ENCODE measurements around the gene ZFYVE28.
"Not testable (repeated sequence)": the region's sequence is repeated elsewhere in the genome, so short reads cannot be mapped to it uniquely, and the experiment has no call there.

Gene ZFYVE28

DNA sequence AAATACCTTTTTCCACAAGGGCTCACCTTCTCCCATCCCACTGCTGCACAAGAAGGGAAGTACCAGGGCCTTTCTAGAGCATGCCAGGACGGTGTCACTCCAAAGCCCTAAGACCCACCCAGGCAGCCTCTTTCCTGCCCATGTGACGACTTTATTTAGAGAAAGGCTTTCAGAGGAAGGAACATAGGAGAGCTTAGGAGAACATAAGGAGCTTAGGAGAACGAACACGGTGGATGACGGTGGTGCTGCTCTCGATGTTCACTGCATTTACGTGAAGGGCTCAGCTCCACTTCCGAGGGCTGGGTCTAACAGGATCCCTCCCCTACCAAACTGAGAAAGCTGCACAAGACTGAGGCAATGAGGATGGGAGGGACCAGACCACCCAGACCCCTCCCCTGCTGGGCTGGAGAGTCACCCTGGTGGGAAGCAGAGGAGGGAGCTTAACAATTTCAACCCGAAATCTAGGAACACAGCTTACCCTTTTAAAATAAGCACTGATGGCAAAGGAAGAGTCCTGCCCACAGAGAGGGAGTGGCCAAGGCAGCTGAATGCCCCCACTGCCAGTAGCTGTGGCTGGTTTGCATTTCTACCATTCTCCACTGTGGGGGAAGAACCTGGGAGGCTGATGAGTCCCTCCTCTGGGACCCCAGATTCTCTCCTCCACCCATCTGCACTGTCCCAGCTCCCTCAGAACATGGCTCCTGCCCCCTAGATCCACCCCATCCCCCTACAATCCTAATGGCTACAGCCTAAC is 29.8 kb downstream of the ZFYVE28 start:
- DNase-seq (no peak), ATAC-seq (replicated peaks) (no peak)
- Mint-ChIP-seq H3K27me3 (peaks cover 50 to 84% of the 10 kb centered on the region in 2 donors), H3K27ac (no peak overlapping the region), H3K4me1 (peaks cover 12 to 25% of the 10 kb centered on the region in 2 donors), H3K9me3 (peaks cover 0 to under 1% of the 10 kb centered on the region in 2 donors), H3K36me3 (no peaks in the 10 kb centered on the region), H3K4me3 (no peak overlapping the region)

DNA sequence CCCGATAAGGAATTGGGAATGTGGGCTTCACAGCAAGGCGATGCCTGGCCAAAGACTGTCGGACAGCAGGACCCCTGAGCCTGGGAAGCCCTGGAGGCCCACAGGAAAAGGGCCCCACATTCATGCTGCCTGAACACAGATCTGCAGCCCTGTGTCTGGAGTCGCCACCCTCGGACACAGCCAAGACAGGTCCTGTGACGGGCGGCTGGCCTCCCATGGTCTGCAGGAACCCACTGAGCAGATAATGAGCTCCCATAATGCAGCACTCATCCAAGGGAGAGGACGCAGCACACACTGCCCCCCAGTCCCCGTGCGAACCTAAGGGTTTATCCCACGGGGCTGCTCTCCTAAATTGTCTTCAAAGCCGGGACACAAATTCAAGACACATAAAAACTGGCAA is 30.6 kb downstream of the ZFYVE28 start:
- H3K27me3 Mint-ChIP-seq: peaks cover 42 to 76% of the 10 kb centered on the region in 2 donors
- peaks cover 4 to 5% of the 10 kb centered on the region in 2 donors for H3K9me3 Mint-ChIP-seq
- peaks cover 15 to 25% of the 10 kb centered on the region in 2 donors for H3K4me1 Mint-ChIP-seq
- H3K36me3 Mint-ChIP-seq: no peaks in the 10 kb centered on the region
- no peak for ATAC-seq (replicated peaks)
- H3K4me3 Mint-ChIP-seq: no peak overlapping the region
- no peak for DNase-seq
- H3K27ac Mint-ChIP-seq: no peak overlapping the region

DNA sequence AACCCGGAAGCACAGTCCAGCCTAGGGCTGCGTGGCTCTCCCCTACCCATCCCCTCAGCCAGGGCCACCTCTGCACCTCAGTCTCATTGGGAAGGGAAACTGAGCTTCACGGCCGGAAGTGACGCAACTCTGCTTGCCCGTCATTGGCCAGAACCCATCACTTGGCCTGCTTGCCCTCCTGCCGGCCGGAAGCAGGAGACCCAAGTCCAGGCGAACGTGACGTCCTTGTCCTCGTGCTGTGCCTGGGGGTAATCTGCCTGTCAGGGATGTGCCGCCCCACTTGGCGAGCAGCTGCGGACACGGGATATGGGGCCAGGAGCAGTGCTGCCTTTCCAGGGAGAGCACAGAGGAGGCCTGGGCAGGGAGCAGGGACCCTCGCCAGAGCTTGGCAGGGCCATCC is 31.2 kb downstream of the ZFYVE28 start:
- no peak overlapping the region for H3K4me3 Mint-ChIP-seq
- DNase-seq: no peak
- ATAC-seq (replicated peaks): no peak
- peaks cover 0 to 4% of the 10 kb centered on the region in 2 donors for H3K36me3 Mint-ChIP-seq
- peak overlapping the region; percentile 9 for H3K27ac Mint-ChIP-seq
- H3K27me3 Mint-ChIP-seq: peaks cover 39 to 71% of the 10 kb centered on the region in 2 donors
- H3K4me1 Mint-ChIP-seq: peaks cover 19 to 31% of the 10 kb centered on the region in 2 donors
- H3K9me3 Mint-ChIP-seq: peaks cover 4 to 9% of the 10 kb centered on the region in 2 donors

DNA sequence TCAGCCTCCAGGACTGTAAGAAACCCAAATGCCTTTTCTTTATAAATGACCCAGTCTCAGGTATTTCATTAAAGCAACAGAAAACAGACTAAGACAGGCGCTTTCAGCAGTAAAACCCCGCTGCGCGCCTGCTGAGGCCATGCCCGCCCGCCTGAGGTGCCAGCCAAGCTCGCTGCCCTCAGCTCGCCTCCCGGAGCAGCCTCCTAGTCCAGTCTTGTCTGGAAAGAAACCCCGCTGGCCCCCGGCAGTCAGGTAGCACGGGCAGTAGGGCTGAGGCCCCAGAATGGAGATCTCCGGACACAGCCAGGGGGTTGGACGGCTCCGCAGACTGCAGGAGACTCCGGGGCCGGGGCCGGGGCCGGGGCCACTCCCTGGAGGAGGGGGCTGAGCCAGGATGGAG is 31.7 kb downstream of the ZFYVE28 start:
- Mint-ChIP-seq H3K9me3 (peaks cover 4 to 9% of the 10 kb centered on the region in 2 donors), H3K4me1 (peaks cover 19 to 30% of the 10 kb centered on the region in 2 donors), H3K36me3 (peaks cover 0 to 4% of the 10 kb centered on the region in 2 donors), H3K27me3 (peaks cover 36 to 66% of the 10 kb centered on the region in 2 donors), H3K27ac (no peak overlapping the region), H3K4me3 (no peak overlapping the region)
- no peak for ATAC-seq (replicated peaks)
- DNase-seq: no peak

DNA sequence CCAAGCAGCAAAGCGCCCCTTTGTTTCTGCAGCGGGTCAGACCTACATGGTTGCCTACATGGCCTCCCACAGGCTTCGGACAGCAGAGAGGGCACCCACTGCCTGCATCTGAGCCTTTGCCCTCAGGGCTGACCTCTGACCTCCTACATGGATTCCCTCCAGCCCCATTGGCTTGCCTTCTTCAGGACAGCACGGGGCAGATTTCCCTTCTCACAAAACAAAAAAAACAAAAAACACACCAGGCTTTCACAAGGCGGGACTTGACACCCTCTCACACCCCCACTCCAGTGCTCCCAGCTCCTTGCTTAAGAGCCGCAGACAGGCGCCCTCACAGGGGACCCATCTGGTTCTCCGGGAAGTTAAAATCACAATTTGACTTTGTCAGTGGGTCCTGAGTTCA is 32.9 kb downstream of the ZFYVE28 start:
- ATAC-seq (replicated peaks) (no peak), DNase-seq (no peak)
- Mint-ChIP-seq H3K36me3 (peaks cover 5 to 9% of the 10 kb centered on the region in 2 donors), H3K27me3 (peaks cover 31 to 54% of the 10 kb centered on the region in 2 donors), H3K27ac (no peak overlapping the region), H3K4me3 (no peak overlapping the region), H3K4me1 (peaks cover 14 to 20% of the 10 kb centered on the region in 2 donors), H3K9me3 (peaks cover 8 to 9% of the 10 kb centered on the region in 2 donors)

DNA sequence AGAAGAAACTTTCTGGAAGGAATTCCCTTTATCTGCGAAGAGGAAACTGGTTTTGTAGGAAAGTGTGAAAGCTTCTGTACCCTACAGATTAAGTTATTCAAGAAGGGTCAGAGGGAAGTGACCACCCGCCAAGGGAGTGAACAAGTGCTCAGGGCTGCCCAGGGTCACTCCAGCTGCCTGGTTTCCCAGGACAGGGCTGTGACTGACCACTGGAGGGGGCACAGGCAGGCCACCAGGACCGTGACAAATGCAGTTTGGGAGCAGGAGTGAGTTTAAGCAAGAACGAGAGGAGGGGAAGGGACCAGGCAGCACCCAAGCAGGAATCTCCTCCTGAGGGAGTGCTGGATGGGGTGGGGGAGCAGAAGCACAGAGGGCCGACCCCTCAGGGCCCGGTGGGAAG is 34.2 kb downstream of the ZFYVE28 start:
- peaks cover 14 to 20% of the 10 kb centered on the region in 2 donors for H3K4me1 Mint-ChIP-seq
- H3K27ac Mint-ChIP-seq: peak overlapping the region; percentile 37
- ATAC-seq (replicated peaks) (no peak), DNase-seq (no peak)
- H3K9me3 Mint-ChIP-seq: peaks cover 8 to 9% of the 10 kb centered on the region in 2 donors
- H3K4me3 Mint-ChIP-seq: no peak overlapping the region
- peaks cover 23 to 41% of the 10 kb centered on the region in 2 donors for H3K27me3 Mint-ChIP-seq
- H3K36me3 Mint-ChIP-seq: peaks cover 5 to 10% of the 10 kb centered on the region in 2 donors

DNA sequence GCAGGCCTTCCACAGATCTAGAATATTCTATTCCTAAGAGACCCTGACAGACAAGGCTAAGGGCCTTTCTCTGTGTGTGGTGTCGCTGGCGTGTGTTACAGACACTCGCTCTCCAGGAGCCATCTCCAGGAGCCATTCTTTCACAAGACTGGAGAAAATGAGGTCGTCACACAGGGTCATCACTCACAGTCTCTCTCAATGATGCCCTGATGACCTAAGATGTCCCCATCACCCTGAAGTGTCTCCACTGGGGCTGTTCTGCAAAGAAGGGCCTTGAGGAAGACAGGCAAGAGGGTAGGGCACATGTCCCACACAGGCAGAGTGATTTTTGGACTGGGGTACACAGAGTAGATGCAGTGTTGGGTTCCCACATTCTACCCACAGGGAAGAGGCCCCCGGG is 34.7 kb downstream of the ZFYVE28 start:
- H3K27me3 Mint-ChIP-seq: peaks cover 21 to 38% of the 10 kb centered on the region in 2 donors
- no peak overlapping the region for H3K4me3 Mint-ChIP-seq
- ATAC-seq (replicated peaks) (no peak), DNase-seq (no peak)
- H3K27ac Mint-ChIP-seq: peak overlapping the region; percentile 20
- peaks cover 5 to 10% of the 10 kb centered on the region in 2 donors for H3K36me3 Mint-ChIP-seq
- H3K4me1 Mint-ChIP-seq: peaks cover 14 to 20% of the 10 kb centered on the region in 2 donors
- H3K9me3 Mint-ChIP-seq: peaks cover 8 to 9% of the 10 kb centered on the region in 2 donors

DNA sequence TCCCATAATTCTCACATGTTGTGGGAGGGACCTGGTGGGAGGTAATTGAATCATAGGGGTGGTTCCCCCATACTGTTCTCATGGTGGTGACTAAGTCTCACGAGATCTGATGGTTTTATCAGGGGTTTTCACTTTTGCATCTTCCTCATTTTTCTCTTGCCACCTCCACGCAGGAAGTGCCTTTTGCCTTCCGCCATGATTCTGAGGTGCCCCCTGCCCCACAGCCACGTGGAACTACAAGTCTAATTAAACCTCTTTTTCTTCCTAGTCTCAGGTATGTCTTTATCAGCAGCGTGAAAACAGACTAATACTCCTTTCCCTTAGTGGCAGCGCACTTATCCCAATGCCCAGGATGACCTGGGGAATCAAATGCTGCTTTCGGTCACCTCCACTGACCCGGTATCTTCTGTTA is 35.2 kb downstream of the ZFYVE28 start:
- H3K27ac Mint-ChIP-seq: peak overlapping the region; percentile 20
- ATAC-seq (replicated peaks): peak; percentile 19 to 45
- not testable (repeated sequence) for DNase-seq, H3K36me3 Mint-ChIP-seq, H3K9me3 Mint-ChIP-seq, H3K4me3 Mint-ChIP-seq
- H3K4me1 Mint-ChIP-seq: peaks cover 14 to 20% of the 10 kb centered on the region in 2 donors
- H3K27me3 Mint-ChIP-seq: peaks cover 21 to 38% of the 10 kb centered on the region in 2 donors

DNA sequence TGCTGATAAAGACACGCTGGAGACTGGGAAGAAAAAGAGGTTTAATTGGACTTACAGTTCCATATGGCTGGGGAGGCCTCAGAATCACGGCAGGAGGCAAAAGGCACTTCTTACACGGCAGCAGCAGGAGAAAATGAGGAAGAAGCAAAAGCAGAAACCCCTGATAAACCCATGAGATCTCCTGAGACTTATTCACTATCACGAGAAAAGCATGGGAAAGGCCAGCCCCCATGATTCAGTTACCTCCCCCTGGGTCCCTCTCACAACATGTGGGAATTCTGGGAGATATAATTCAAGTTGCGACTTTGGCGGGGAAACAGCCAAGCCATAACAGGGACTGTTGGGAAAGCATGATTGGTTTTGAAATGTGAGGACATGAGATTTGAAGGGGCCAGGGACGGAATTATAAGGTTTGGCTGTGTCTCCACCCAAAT is 35.7 kb downstream of the ZFYVE28 start:
- H3K4me3 Mint-ChIP-seq: peak overlapping the region; percentile 0 to 54
- not testable (repeated sequence) for ATAC-seq (replicated peaks); H3K9me3 Mint-ChIP-seq; H3K36me3 Mint-ChIP-seq; DNase-seq
- H3K4me1 Mint-ChIP-seq: peaks cover 14 to 20% of the 10 kb centered on the region in 2 donors
- peak overlapping the region; percentile 52 for H3K27ac Mint-ChIP-seq
- H3K27me3 Mint-ChIP-seq: peaks cover 20 to 35% of the 10 kb centered on the region in 2 donors

DNA sequence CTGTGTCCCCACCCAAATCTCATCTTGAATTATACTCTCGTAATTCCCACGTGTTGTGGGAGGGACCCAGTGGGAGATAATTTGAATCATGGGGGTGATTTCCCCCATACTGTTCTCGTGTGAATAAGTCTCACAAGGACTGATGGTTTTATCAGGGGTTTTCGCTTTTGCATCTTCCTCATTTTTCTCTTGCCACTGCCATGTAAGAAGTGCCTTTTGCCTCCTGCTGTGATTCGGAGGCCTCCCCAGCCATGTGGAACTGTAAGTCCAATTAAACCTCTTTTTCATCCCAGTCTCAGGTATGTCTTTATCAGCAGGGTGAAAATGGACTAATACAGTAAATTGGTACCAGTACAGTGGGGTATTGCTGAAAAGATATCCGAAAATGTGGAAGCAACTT is 37.9 kb downstream of the ZFYVE28 start:
- ATAC-seq (replicated peaks); DNase-seq; H3K27ac Mint-ChIP-seq; H3K9me3 Mint-ChIP-seq; H3K4me3 Mint-ChIP-seq; H3K36me3 Mint-ChIP-seq: not testable (repeated sequence)
- H3K4me1 Mint-ChIP-seq: peaks cover 14 to 20% of the 10 kb centered on the region in 2 donors
- peaks cover 23 to 30% of the 10 kb centered on the region in 2 donors for H3K27me3 Mint-ChIP-seq

DNA sequence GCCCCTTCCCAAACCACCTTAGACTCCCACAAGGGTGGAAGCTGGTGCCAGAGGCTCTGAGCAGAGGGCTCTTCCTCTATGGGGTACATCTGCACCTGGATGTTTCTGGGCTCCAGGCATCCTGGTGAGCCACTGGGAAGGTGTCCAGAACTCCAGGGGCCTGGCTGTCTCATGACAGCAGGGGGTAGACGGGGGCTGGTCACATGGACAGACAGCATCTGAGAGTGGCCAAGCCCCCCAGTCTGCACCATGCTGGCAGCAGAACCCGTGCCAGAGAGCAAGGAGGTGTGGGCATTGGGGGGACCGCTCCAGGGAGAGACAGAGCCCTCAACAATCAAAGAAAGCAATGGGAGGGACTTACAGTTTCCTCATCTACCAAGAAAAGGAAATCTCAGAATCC is 39.5 kb downstream of the ZFYVE28 start:
- H3K36me3 Mint-ChIP-seq: peaks cover 6 to 11% of the 10 kb centered on the region in 2 donors

DNA sequence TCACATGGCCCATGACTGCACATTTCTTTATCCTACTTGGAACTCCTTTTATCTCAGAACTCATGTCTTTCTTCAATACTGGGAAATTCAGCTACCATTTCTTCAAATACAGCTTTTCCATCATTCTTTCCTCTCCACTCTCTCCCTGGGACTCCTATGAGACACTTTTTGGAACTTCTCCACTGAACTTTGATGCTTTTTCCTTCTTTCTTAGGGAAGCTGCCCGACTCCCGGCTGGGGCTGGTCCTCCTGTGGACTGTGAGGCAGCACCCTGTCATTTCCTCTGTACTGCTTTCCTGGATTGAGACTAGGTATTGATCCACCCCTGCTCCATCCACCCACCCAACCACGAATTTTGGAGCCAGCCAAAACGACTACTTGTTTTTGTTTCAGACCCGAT is 40.0 kb downstream of the ZFYVE28 start:
- Mint-ChIP-seq H3K27me3 (peaks cover 19 to 28% of the 10 kb centered on the region in 2 donors), H3K4me3 (no peak overlapping the region), H3K36me3 (peaks cover 8 to 14% of the 10 kb centered on the region in 2 donors), H3K27ac (no peak overlapping the region), H3K9me3 (peaks cover 10 to 11% of the 10 kb centered on the region in 2 donors), H3K4me1 (peaks cover 8 to 11% of the 10 kb centered on the region in 2 donors)
- ATAC-seq (replicated peaks) (no peak), DNase-seq (no peak)

More for the DNA sequence above, 39.5 kb downstream of the ZFYVE28 start:
- no peak for ATAC-seq (replicated peaks)
- Mint-ChIP-seq H3K27me3 (peaks cover 17 to 25% of the 10 kb centered on the region in 2 donors), H3K9me3 (peaks cover 10% of the 10 kb centered on the region in 2 donors), H3K4me3 (no peak overlapping the region), H3K4me1 (peaks cover 12 to 16% of the 10 kb centered on the region in 2 donors), H3K27ac (no peak overlapping the region)
- no peak for DNase-seq

DNA sequence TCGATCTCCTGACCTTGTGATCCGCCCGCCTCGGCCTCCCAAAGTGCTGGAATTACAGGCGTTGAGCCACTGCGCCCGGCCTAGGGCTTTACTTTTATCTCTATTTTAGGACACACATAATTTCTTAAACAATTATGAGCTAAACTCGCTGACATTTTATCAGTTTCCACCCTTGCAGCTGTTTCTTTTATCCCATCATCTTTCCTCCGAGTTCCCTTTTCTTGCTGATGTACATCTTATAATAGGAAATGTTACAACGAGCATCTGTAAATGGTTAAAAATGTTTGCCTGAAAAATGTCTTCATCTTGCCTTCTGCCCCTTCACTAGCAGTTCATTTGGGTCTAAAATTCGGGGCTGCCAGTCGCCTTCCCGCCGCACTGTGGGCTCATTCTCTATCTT is 41.2 kb downstream of the ZFYVE28 start:
- H3K4me1 Mint-ChIP-seq: no peaks in the 10 kb centered on the region
- H3K36me3 Mint-ChIP-seq: peaks cover 8 to 10% of the 10 kb centered on the region in 2 donors
- ATAC-seq (replicated peaks) (no peak), DNase-seq (no peak)
- peaks cover 4 to 7% of the 10 kb centered on the region in 2 donors for H3K9me3 Mint-ChIP-seq
- H3K27ac Mint-ChIP-seq: no peak overlapping the region
- H3K27me3 Mint-ChIP-seq: peaks cover 19 to 28% of the 10 kb centered on the region in 2 donors
- no peak overlapping the region for H3K4me3 Mint-ChIP-seq

DNA sequence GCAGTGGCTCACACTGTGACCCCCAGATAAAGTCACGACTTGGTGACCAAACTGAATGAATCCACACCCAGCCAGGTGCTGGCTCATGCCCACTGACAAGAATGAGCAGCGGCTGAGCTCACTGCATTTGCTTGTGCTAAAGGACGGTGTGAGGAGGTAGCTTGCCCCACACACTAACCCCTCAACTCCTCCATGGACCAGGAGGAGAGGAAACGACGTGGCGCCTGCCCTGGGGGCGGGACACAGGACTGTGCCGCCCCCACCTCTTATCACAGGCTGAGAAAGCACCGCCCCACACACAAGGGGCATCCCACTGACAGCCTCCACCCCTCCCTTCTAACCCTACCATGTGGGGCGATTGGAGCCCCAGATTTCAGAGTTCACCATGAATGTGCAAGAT is 43.0 kb downstream of the ZFYVE28 start:
- Mint-ChIP-seq H3K27me3 (peaks cover 19 to 39% of the 10 kb centered on the region in 2 donors), H3K4me3 (no peak overlapping the region), H3K27ac (no peak overlapping the region), H3K4me1 (no peaks in the 10 kb centered on the region), H3K9me3 (peaks cover 3 to 4% of the 10 kb centered on the region in 2 donors), H3K36me3 (peaks cover 3 to 4% of the 10 kb centered on the region in 2 donors)
- no peak for ATAC-seq (replicated peaks)
- DNase-seq: no peak

DNA sequence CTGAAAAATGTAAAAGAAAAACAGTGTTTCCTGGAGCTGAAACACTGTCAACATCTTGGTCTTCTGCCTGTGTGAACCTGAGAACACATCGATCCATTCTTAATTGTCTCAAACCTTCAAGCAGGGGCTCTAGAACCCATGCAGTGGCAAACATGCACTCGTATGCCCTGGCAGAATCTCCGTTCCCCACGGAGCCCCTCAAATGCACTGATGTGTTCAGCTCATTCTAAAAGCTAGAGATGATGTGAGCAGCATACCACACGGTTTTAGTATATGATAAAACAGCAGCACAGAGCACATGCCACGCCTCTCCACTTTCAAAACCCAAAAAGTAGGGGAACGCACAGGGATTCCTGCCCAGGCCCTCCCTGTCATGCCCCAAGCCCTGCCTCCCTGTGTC is 44.9 kb downstream of the ZFYVE28 start:
- no peak overlapping the region for H3K4me3 Mint-ChIP-seq
- no peak overlapping the region for H3K27ac Mint-ChIP-seq
- ATAC-seq (replicated peaks) (no peak), DNase-seq (no peak)
- H3K27me3 Mint-ChIP-seq: peaks cover 15 to 35% of the 10 kb centered on the region in 2 donors
- H3K9me3 Mint-ChIP-seq: peaks cover 8 to 10% of the 10 kb centered on the region in 2 donors
- no peaks in the 10 kb centered on the region for H3K4me1 Mint-ChIP-seq
- peaks cover 3 to 7% of the 10 kb centered on the region in 2 donors for H3K36me3 Mint-ChIP-seq
